Activated CD4-positive, alpha-beta memory T cell treated with anti-CD3 and anti-CD28 coated beads for 36 hours (primary cell): ENCODE results near the gene PRR30. TPM values are rescaled to one million over a fixed set of nuclear protein-coding genes. Genes with fewer than 3 reads are reported as not detected.

Experiments used
- CTCF ChIA-PET: fragments of 350-600 bp; sonication (Branson Sonifier 250); formaldehyde crosslinking; loops from one replicate; lab custom pipeline; 2021; ENCODE audit warnings: antibody characterized with exemption, inconsistent platforms; lab: Charles Lee
- POLR2A ChIA-PET: fragments of 350-600 bp; sonication (Branson Sonifier 250); formaldehyde crosslinking; loops from one replicate; lab custom pipeline; 2021; ENCODE audit warnings: antibody characterized with exemption; lab: Charles Lee
- DNase-seq: peaks from one replicate; pipeline ENCODE4 v3.0.0-alpha.2; 2020
- H3K27ac Mint-ChIP-seq: one replicate; pipeline ENCODE4 v1.8.0; 2021; ENCODE audit warnings: mixed read lengths
- H3K27me3 Mint-ChIP-seq: one replicate; pipeline ENCODE4 v1.8.0; 2021; ENCODE audit warnings: mixed read lengths
- H3K36me3 Mint-ChIP-seq: one replicate; pipeline ENCODE4 v1.8.0; 2021; ENCODE audit warnings: mixed read lengths
- H3K4me1 Mint-ChIP-seq: one replicate; pipeline ENCODE4 v1.8.0; 2021; ENCODE audit warnings: low read depth, mixed read lengths
- H3K4me3 Mint-ChIP-seq: one replicate; pipeline ENCODE4 v1.8.0; 2021; ENCODE audit warnings: mild to moderate bottlenecking, mixed read lengths
- H3K9me3 Mint-ChIP-seq: one replicate; pipeline ENCODE4 v1.8.0; 2021; ENCODE audit warnings: mixed read lengths
- intact Hi-C: fragments of 100-400 bp; cut with micrococcal nuclease; formaldehyde crosslinking; loops from one replicate; pipeline ENCODE4 v1.15.1; 2023
- total RNA-seq, 2 experiments: library from RNA; stranded (reverse); gene quantifications; one replicate each; pipeline ENCODE4 v1.2.3, GENCODE V29; 2021

PRR30 gene
- total RNA-seq, 2 experiments from 2014 or later, result not detected

GRCh38 chr2:27171351-27171848 is 32.2 kb upstream of the PRR30 start:
- H3K4me1 Mint-ChIP-seq, result peaks cover 2% of the 10 kb centered on the region
- CTCF ChIA-PET, result interaction anchor here (0.6 to 3.5 kb wide), 8 partner anchors 7 to 131 kb away, joined by 3 to 45 read pairs (median 10); partner anchors contain the start of gene TRIM54

DNA sequence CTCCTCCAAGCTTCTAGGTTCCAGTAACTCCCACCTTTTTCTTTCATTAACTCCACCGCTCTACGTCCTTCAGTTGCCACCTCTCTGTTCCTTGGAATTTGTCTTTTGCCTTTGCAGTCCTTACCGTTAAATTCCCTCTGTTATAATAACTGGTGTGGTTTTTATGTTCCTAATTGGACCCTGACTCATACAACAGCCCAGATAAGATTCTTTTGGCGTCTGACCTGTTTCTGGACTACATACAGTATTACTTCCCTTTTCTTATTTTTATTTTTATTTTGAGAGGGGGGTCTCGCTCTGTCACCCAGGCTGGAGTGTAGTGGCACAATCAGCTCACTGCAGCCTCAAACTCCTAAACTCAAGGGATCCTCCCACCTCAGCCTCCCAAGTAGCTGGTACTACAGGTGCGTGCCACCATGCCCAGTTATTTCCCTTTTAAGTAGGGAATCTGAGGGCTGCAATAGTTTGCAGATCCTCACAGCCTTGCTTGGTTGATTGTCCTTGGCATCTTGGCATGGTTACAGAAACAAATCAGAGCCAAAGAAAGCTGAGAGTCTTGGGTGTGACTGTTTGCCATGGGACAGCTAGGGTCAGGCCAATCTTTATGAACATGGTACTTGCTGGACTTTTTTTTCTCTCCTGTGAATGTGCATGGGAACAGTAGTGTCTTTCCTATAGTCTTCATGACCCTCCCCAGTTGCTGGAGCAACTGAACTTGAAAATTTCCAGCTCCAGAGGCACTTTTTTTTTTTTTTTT is 31.5 kb upstream of the PRR30 start:
- Mint-ChIP-seq H3K27ac (no peak overlapping the region), H3K4me3 (no peak overlapping the region), H3K9me3 (no peaks in the 10 kb centered on the region), H3K36me3 (no peaks in the 10 kb centered on the region), H3K27me3 (peaks cover 3% of the 10 kb centered on the region), H3K4me1 (peaks cover 2% of the 10 kb centered on the region)
- DNase-seq, result no peak
- intact Hi-C loops, result no loop called here
- POLR2A ChIA-PET, result no interaction called here
- CTCF ChIA-PET, result interaction anchor here (0.5 to 3.5 kb wide), 19 partner anchors 8 to 428 kb away, joined by 3 to 45 read pairs (median 6); partner anchors contain the start of genes KHK, PREB and TRIM54

More at GRCh38 chr2:27171351-27171848, 32.2 kb upstream of the PRR30 start:
- no peaks in the 10 kb centered on the region for H3K9me3 Mint-ChIP-seq
- H3K36me3 Mint-ChIP-seq, result no peaks in the 10 kb centered on the region
- no peak for DNase-seq
- POLR2A ChIA-PET, result no interaction called here
- H3K4me3 Mint-ChIP-seq, result no peak overlapping the region
- no peak overlapping the region for H3K27ac Mint-ChIP-seq
- intact Hi-C loops, result no loop called here
- peaks cover 3% of the 10 kb centered on the region for H3K27me3 Mint-ChIP-seq

DNA sequence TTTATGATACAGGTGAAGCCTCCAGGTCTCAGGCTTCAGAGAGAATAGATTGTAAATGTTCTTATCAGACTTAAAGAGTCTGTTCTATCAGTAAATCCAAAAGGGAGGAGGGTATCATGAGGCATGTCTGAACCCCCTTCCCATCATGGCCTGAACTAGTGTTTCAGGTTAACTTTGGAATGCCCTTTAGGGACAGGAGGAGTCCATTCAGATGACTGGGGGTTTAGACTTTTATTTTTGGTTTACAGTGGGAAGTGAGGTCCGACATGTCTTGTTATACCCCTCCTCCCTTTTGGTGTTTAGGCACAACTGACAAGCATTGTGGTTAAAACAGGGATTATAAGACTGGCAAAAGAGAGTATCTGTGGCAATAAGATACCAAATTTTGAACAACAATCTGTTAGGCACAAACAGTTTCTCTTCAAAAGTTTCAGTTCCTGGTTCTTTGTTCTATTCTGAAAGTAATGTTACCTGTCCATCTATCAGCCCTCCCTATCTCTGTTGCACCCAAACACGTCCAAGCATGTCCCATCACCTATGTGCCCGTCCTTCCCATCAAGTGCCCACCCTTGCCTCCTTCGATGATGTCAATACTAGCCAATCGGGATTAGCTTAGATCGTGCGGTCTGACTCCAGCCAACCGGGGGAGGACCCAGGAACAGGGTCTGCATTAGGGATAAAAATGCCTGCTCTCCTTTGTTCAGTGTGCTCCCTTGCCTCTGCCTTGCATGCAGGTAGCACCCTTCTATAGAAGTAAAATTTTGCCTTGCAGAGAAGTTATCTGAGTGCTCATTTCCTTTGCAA is 26.0 kb upstream of the PRR30 start:
- no peak overlapping the region for H3K4me3 Mint-ChIP-seq
- no peaks in the 10 kb centered on the region for H3K36me3 Mint-ChIP-seq
- no peaks in the 10 kb centered on the region for H3K9me3 Mint-ChIP-seq
- intact Hi-C loops, result no loop called here
- H3K27me3 Mint-ChIP-seq, result no peaks in the 10 kb centered on the region
- ChIA-PET POLR2A (interaction anchor here (0.6 kb wide), 1 partner anchor 41 kb away, joined by 3 read pairs; no protein-coding TSS in a partner anchor), CTCF (interaction anchor here (0.9 to 2.1 kb wide), 2 partner anchors 10 to 19 kb away, joined by 3 to 10 read pairs; no protein-coding TSS in a partner anchor)
- peaks cover 2% of the 10 kb centered on the region for H3K4me1 Mint-ChIP-seq
- DNase-seq, result no peak
- H3K27ac Mint-ChIP-seq, result no peak overlapping the region

- H3K4me3 Mint-ChIP-seq, result no peak overlapping the region
- no peak overlapping the region for H3K27ac Mint-ChIP-seq
- H3K4me1 Mint-ChIP-seq, result no peaks in the 10 kb centered on the region
- H3K9me3 Mint-ChIP-seq, result no peaks in the 10 kb centered on the region
- no peaks in the 10 kb centered on the region for H3K27me3 Mint-ChIP-seq
- intact Hi-C loops, result no loop called here
- POLR2A ChIA-PET, result no interaction called here
- DNase-seq, result no peak
- no peaks in the 10 kb centered on the region for H3K36me3 Mint-ChIP-seq
- CTCF ChIA-PET, result interaction anchor here (1.6 to 2.0 kb wide), 2 partner anchors 8 to 117 kb away, joined by 3 to 9 read pairs; no protein-coding TSS in a partner anchor
Observed at GRCh38 chr2:27162151-27163121, 23.2 kb upstream of the PRR30 start.

DNA sequence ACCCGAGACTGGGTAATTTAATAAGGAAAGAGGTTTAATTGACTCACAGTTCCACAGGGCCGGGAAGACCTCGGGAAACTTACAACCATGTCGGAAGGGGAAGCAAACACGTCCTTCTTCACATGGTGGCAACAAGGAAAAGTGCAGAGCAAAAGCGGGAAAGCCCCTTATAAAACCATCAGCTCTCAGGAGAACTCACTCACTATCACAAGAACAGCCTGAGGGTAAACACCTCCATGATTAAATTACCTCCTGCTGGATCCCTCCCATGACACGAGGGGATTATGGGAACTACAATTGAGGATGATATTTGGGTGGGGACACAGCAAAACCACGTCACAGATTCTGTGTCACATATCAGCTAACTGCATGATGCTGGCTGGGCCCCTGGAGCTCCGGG is 21.0 kb upstream of the PRR30 start:
- Mint-ChIP-seq H3K4me1 (no peaks in the 10 kb centered on the region), H3K9me3 (no peaks in the 10 kb centered on the region), H3K4me3 (no peak overlapping the region), H3K27me3 (no peaks in the 10 kb centered on the region), H3K27ac (no peak overlapping the region), H3K36me3 (no peaks in the 10 kb centered on the region)
- intact Hi-C loops, result no loop called here
- CTCF ChIA-PET, result interaction anchor here (2.0 kb wide), 1 partner anchor 10 kb away, joined by 9 read pairs; no protein-coding TSS in a partner anchor
- DNase-seq, result no peak
- POLR2A ChIA-PET, result no interaction called here

GRCh38 chr2:27159271-27159670 is 20.1 kb upstream of the PRR30 start:
- no peaks in the 10 kb centered on the region for H3K9me3 Mint-ChIP-seq
- H3K27me3 Mint-ChIP-seq, result no peaks in the 10 kb centered on the region
- no peak overlapping the region for H3K4me3 Mint-ChIP-seq
- no peak for DNase-seq
- ChIA-PET POLR2A (no interaction called here), CTCF (interaction anchor here (1.4 to 1.5 kb wide), 2 partner anchors 11 to 78 kb away, joined by 5 to 6 read pairs; no protein-coding TSS in a partner anchor)
- H3K27ac Mint-ChIP-seq, result no peak overlapping the region
- H3K36me3 Mint-ChIP-seq, result no peaks in the 10 kb centered on the region
- no peaks in the 10 kb centered on the region for H3K4me1 Mint-ChIP-seq
- intact Hi-C loops, result no loop called here

- ChIA-PET POLR2A (no interaction called here), CTCF (interaction anchor here (0.9 to 1.5 kb wide), 3 partner anchors 12 to 121 kb away, joined by 3 to 6 read pairs (median 5); no protein-coding TSS in a partner anchor)
- DNase-seq, result no peak
- Mint-ChIP-seq H3K4me1 (no peaks in the 10 kb centered on the region), H3K4me3 (no peak overlapping the region), H3K9me3 (no peaks in the 10 kb centered on the region), H3K27me3 (no peaks in the 10 kb centered on the region), H3K27ac (no peak overlapping the region), H3K36me3 (no peaks in the 10 kb centered on the region)
- intact Hi-C loops, result no loop called here
Observed at GRCh38 chr2:27158468-27158867, 19.3 kb upstream of the PRR30 start.

GRCh38 chr2:27155069-27155520 is 15.9 kb upstream of the PRR30 start:
- no peaks in the 10 kb centered on the region for H3K4me1 Mint-ChIP-seq
- intact Hi-C loops, result no loop called here
- CTCF ChIA-PET, result no interaction called here

GRCh38 chr2:27154488-27154887 is 15.3 kb upstream of the PRR30 start:
- Mint-ChIP-seq H3K27ac (no peak overlapping the region), H3K27me3 (no peaks in the 10 kb centered on the region), H3K9me3 (no peaks in the 10 kb centered on the region), H3K36me3 (no peaks in the 10 kb centered on the region), H3K4me3 (no peak overlapping the region), H3K4me1 (no peaks in the 10 kb centered on the region)
- DNase-seq, result no peak
- CTCF ChIA-PET, result no interaction called here
- POLR2A ChIA-PET, result no interaction called here
- intact Hi-C loops, result no loop called here

More at GRCh38 chr2:27155069-27155520, 15.9 kb upstream of the PRR30 start:
- DNase-seq, result no peak
- Mint-ChIP-seq H3K36me3 (no peaks in the 10 kb centered on the region), H3K4me3 (no peak overlapping the region), H3K9me3 (no peaks in the 10 kb centered on the region), H3K27ac (no peak overlapping the region), H3K27me3 (no peaks in the 10 kb centered on the region)
- POLR2A ChIA-PET, result no interaction called here

DNA sequence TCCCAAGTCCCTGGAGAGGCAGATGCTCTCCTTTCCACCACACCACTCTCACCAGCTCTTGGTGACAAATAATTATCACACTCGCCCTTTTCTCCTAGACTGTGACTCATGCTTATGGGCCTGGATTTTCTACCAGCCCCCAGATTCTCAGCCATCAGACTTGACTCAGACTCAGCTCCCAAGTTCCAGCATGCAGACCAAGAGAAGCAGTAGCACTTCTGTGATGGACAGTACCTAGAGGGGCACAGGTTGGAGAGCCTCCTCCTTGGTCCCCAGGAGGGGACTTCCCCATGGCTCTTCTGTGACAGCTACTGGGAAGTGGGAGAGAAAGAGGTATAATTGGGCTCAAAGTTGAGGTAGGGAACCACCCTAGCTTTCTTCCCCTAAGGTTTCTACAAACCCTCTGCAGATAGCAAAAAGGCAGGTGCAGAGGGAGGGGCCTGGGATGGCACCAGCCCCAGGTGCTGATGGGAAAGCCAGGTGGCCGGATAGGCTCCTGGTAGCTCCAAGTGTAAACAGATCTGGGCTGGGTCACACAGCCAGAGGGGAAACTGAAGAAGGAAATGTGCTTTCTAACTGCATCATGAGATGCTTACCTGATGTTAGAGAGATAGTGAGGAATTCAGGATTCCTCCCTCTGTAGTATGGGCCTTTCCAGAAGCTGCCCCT is 13.7 kb upstream of the PRR30 start:
- H3K36me3 Mint-ChIP-seq, result no peaks in the 10 kb centered on the region
- H3K9me3 Mint-ChIP-seq, result no peaks in the 10 kb centered on the region
- H3K27ac Mint-ChIP-seq, result no peak overlapping the region
- H3K4me1 Mint-ChIP-seq, result no peaks in the 10 kb centered on the region
- DNase-seq, result no peak
- no peak overlapping the region for H3K4me3 Mint-ChIP-seq
- ChIA-PET POLR2A (no interaction called here), CTCF (interaction anchor here (0.7 to 1.9 kb wide), 2 partner anchors 17 to 23 kb away, joined by 3 to 6 read pairs; no protein-coding TSS in a partner anchor)
- intact Hi-C loops, result no loop called here
- peaks cover 2% of the 10 kb centered on the region for H3K27me3 Mint-ChIP-seq
